GM23338 (cell line): ENCODE measurements around the gene RTL10. TPM values are rescaled to one million over a fixed set of nuclear protein-coding genes. Genes with fewer than 3 reads are reported as not detected.

Experiments used
- ATAC-seq: fragments of 200-7000 bp; cut with Tn5 transposase; 3 replicates; pipeline ENCODE4 v1.9.1; 2020
- DNase-seq: peaks from one replicate; pipeline ENCODE4 v3.0.0-alpha.2; 2015; ENCODE audit warnings: low spot score
- H2AFZ ChIP-seq: fragments of 200-600 bp; sonication (generic); 2 replicates; pipeline ENCODE4 v1.8.0; 2016; ENCODE audit warnings: antibody characterized with exemption, mild to moderate bottlenecking, moderate library complexity
- H3F3A ChIP-seq: fragments of 200-600 bp; sonication (generic); replicated peaks from 2 replicates; pipeline ENCODE4 v1.8.0; 2017; ENCODE audit warnings: antibody characterized with exemption, mixed run types, low read depth
- H3K27ac ChIP-seq: fragments of 200-600 bp; sonication (generic); 2 replicates; pipeline ENCODE4 v1.6.1; 2016; ENCODE audit warnings: low read depth
- H3K27me3 ChIP-seq: fragments of 200-600 bp; sonication (generic); 2 replicates; pipeline ENCODE4 v1.8.0; 2016; ENCODE audit warnings: mild to moderate bottlenecking, mixed run types, moderate library complexity; ENCODE audit not compliant: insufficient read depth
- H3K36me3 ChIP-seq: fragments of 200-600 bp; sonication (generic); 2 replicates; pipeline ENCODE4 v1.8.0; 2016; ENCODE audit warnings: mild to moderate bottlenecking; ENCODE audit not compliant: insufficient read depth
- H3K4me1 ChIP-seq: fragments of 200-600 bp; sonication (generic); 2 replicates; pipeline ENCODE4 v1.8.0; 2016; ENCODE audit warnings: mild to moderate bottlenecking, moderate library complexity; ENCODE audit not compliant: insufficient read depth
- H3K4me2 ChIP-seq: fragments of 200-600 bp; sonication (generic); 2 replicates; pipeline ENCODE4 v1.7.1; 2017; ENCODE audit warnings: mixed run types
- H3K4me3 ChIP-seq: fragments of 200-600 bp; sonication (generic); 2 replicates; pipeline ENCODE4 v1.6.1; 2016; ENCODE audit warnings: mixed run types
- H3K79me2 ChIP-seq: fragments of 200-600 bp; sonication (generic); replicated peaks from 2 replicates; pipeline ENCODE4 v1.8.0; 2017; ENCODE audit warnings: mild to moderate bottlenecking; ENCODE audit not compliant: insufficient read depth
- H3K9me2 ChIP-seq: fragments of 200-600 bp; sonication (generic); 2 replicates; pipeline ENCODE4 v1.8.0; 2017; ENCODE audit not compliant: insufficient read depth
- H4K20me1 ChIP-seq: fragments of 200-600 bp; sonication (generic); replicated peaks from 2 replicates; pipeline ENCODE4 v1.8.0; 2017; ENCODE audit warnings: mild to moderate bottlenecking; ENCODE audit not compliant: insufficient read depth
- H3K27ac Mint-ChIP-seq: 2 replicates; pipeline ENCODE4 v1.8.0; 2020; ENCODE audit warnings: inconsistent platforms, mild to moderate bottlenecking, moderate library complexity, mixed read lengths
- H3K27me3 Mint-ChIP-seq: 3 replicates; pipeline ENCODE4 v1.8.0; 2022; ENCODE audit warnings: low read depth, mild to moderate bottlenecking, moderate library complexity, mixed read lengths, inconsistent platforms; ENCODE audit not compliant: insufficient read depth, poor library complexity
- H3K36me3 Mint-ChIP-seq: 3 replicates; pipeline ENCODE4 v1.8.0; 2021; ENCODE audit warnings: low read depth, mild to moderate bottlenecking, inconsistent platforms, moderate library complexity, mixed read lengths
- H3K4me1 Mint-ChIP-seq: 3 replicates; pipeline ENCODE4 v1.8.0; 2020; ENCODE audit warnings: mild to moderate bottlenecking, inconsistent platforms, mixed read lengths
- H3K4me3 Mint-ChIP-seq: 3 replicates; pipeline ENCODE4 v1.8.0; 2021; ENCODE audit warnings: moderate library complexity, mild to moderate bottlenecking, inconsistent platforms, mixed read lengths
- H3K9me3 Mint-ChIP-seq: 3 replicates; pipeline ENCODE4 v1.8.0; 2020; ENCODE audit warnings: moderate library complexity, mild to moderate bottlenecking, inconsistent platforms, mixed read lengths
- CREB1 ChIP-seq: fragments of 250-450 bp; sonication (Bioruptor Pico); IDR thresholded peaks from 2 replicates; pipeline ENCODE4 v1.5.0; 2020; ENCODE audit warnings: low read depth, mild to moderate bottlenecking, moderate library complexity
- EZH2 ChIP-seq: fragments of 200-600 bp; sonication (generic); IDR thresholded peaks from one replicate; pipeline ENCODE4 v1.8.0; 2017; ENCODE audit warnings: antibody characterized with exemption, mild to moderate bottlenecking, low read depth; ENCODE audit not compliant: unreplicated experiment
- EZH2phosphoT487 ChIP-seq: fragments of 200-600 bp; sonication (generic); IDR thresholded peaks from one replicate; pipeline ENCODE4 v1.8.1; 2018; ENCODE audit warnings: antibody characterized with exemption; ENCODE audit not compliant: unreplicated experiment
- JUNB ChIP-seq: IDR thresholded peaks from one replicate; pipeline ENCODE4 v1.6.1; 2016; ENCODE audit warnings: antibody characterized with exemption; ENCODE audit not compliant: unreplicated experiment
- NANOG ChIP-seq: IDR thresholded peaks from 2 replicates; pipeline ENCODE4 v1.6.1; 2016; ENCODE audit warnings: antibody characterized with exemption, borderline replicate concordance
- POLR2AphosphoS5 ChIP-seq: IDR thresholded peaks from 2 replicates; pipeline ENCODE4 v1.6.1; 2016; ENCODE audit warnings: antibody characterized with exemption, low read depth
- STAT1 ChIP-seq: IDR thresholded peaks from one replicate; pipeline ENCODE4 v1.6.1; 2016; ENCODE audit warnings: antibody characterized with exemption; ENCODE audit not compliant: unreplicated experiment
- ZNF114 ChIP-seq: fragments of 250-450 bp; sonication (Bioruptor Pico); IDR thresholded peaks from 2 replicates; pipeline ENCODE4 v1.5.0; 2020; ENCODE audit warnings: mild to moderate bottlenecking, moderate library complexity
- ZNF331 ChIP-seq: fragments of 250-450 bp; sonication (Bioruptor Pico); IDR thresholded peaks from 2 replicates; pipeline ENCODE4 v1.5.0; 2020; ENCODE audit warnings: low read depth, mild to moderate bottlenecking, moderate library complexity
- polyA plus RNA-seq: library from polyadenylated mRNA; unstranded; fragments of >200 nt; fragmentation: Nextera tagmentation; extraction: Ambion mirVana; gene quantifications from 2 replicates; pipeline ENCODE4 v1.2.1, GENCODE V29; 2016
- total RNA-seq: library from RNA; depleted of rRNA; stranded (reverse); fragments of >200 nt; shearing (Covaris generic); gene quantifications from 2 replicates; pipeline ENCODE4 v1.2.3, GENCODE V29; 2014
- TF ChIP-seq, protein P1 (sequence below): IDR thresholded peaks from one replicate; pipeline ENCODE4 v1.6.1; 2018; ENCODE audit warnings: antibody characterized with exemption; ENCODE audit not compliant: unreplicated experiment
- TF ChIP-seq, protein P2 (sequence below): fragments of 250-450 bp; sonication (Bioruptor Pico); IDR thresholded peaks from 2 replicates; pipeline ENCODE4 v1.5.0; 2020; ENCODE audit warnings: mild to moderate bottlenecking, moderate library complexity
- TF ChIP-seq, protein P3 (sequence below): IDR thresholded peaks from 2 replicates; pipeline ENCODE4 v1.6.1; 2016; ENCODE audit warnings: antibody characterized with exemption
- TF ChIP-seq, protein P4 (sequence below), 2 experiments: fragments of 200-600 bp in 1 of 2; sonication (generic) in 1 of 2; conservative IDR thresholded peaks; 2 replicates each; pipeline versions ENCODE4 v1.5.1 to v1.6.1; 2016 to 2017; ENCODE audit warnings: antibody characterized with exemption in 2 of 2, low read depth in 2 of 2, mild to moderate bottlenecking in 2 of 2, moderate library complexity in 1 of 2

Gene RTL10
- total and polyA plus RNA-seq, 2 experiments from 2014 or later = 9.4 to 17.4 TPM

DNA sequence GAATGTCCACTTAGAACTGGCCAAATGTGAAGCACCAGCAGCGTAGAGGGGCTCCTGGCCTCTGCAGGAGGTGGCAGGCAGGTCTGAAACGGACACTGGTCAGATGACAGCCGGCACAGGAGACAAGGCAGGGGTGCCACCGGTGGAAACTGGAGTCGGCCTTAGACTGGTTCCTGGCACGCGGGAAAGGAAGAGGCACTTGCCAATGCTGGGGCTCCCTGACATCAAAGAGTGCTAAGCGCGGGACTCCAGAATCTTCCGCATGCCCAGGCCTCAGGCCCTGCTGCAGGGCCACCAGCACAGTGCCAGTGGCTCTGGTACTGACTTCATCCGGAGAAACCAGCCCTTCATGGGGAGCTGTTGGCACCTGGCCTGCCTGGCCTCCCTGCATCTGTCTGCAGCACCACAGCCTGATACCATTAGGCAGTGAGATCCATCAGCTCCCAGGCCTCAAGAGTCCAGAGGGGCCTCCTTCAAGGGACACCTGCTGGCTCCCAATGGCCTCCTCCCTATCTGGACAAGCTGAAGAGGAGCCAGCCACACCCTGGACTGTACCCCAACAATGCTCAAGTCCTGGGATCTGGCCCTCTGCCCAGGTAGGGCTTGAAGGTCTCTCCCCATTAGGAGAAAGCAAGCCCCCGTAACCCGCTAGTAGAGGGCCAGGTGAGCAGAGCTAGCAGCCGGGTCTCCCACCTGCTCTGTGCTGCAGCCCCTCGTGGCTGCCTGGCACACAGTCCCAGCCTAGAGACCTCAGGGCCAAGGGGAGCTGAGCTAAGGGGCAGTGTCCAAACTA, 29.7 kb upstream of the RTL10 start:
- Mint-ChIP-seq H3K36me3 (no peaks in the 10 kb centered on the region; the same call in 2 of the 3 replicates), H3K4me1 (peaks cover 26% of the 10 kb centered on the region), H3K4me3 (no peak overlapping the region), H3K9me3 (no peaks in the 10 kb centered on the region), H3K27me3 (peaks cover 18% of the 10 kb centered on the region), H3K27ac (no peak overlapping the region)
- Histone ChIP-seq H2AFZ (no peak overlapping the region), H3K4me2 (no peak overlapping the region), H3F3A (peaks cover 4% of the 10 kb centered on the region), H3K27me3 (no peaks in the 10 kb centered on the region), H3K4me1 (peaks cover 18% of the 10 kb centered on the region), H3K27ac (no peak overlapping the region), H3K36me3 (no peaks in the 10 kb centered on the region), H4K20me1 (no peaks in the 10 kb centered on the region), H3K79me2 (no peaks in the 10 kb centered on the region), H3K9me2 (no peaks in the 10 kb centered on the region), H3K4me3 (no peak overlapping the region)
- TF ChIP-seq EZH2phosphoT487 (no peak), ZNF114 (CRISPR knock-in tag) (no peak), EZH2 (no peak), ZNF331 (no peak), STAT1 (no peak), POLR2AphosphoS5 (no peak), CREB1 (CRISPR knock-in tag) (no peak), JUNB (no peak), NANOG (no peak)
- TF ChIP-seq, protein P1, sequence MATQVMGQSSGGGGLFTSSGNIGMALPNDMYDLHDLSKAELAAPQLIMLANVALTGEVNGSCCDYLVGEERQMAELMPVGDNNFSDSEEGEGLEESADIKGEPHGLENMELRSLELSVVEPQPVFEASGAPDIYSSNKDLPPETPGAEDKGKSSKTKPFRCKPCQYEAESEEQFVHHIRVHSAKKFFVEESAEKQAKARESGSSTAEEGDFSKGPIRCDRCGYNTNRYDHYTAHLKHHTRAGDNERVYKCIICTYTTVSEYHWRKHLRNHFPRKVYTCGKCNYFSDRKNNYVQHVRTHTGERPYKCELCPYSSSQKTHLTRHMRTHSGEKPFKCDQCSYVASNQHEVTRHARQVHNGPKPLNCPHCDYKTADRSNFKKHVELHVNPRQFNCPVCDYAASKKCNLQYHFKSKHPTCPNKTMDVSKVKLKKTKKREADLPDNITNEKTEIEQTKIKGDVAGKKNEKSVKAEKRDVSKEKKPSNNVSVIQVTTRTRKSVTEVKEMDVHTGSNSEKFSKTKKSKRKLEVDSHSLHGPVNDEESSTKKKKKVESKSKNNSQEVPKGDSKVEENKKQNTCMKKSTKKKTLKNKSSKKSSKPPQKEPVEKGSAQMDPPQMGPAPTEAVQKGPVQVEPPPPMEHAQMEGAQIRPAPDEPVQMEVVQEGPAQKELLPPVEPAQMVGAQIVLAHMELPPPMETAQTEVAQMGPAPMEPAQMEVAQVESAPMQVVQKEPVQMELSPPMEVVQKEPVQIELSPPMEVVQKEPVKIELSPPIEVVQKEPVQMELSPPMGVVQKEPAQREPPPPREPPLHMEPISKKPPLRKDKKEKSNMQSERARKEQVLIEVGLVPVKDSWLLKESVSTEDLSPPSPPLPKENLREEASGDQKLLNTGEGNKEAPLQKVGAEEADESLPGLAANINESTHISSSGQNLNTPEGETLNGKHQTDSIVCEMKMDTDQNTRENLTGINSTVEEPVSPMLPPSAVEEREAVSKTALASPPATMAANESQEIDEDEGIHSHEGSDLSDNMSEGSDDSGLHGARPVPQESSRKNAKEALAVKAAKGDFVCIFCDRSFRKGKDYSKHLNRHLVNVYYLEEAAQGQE = no peak
- TF ChIP-seq, protein P2, sequence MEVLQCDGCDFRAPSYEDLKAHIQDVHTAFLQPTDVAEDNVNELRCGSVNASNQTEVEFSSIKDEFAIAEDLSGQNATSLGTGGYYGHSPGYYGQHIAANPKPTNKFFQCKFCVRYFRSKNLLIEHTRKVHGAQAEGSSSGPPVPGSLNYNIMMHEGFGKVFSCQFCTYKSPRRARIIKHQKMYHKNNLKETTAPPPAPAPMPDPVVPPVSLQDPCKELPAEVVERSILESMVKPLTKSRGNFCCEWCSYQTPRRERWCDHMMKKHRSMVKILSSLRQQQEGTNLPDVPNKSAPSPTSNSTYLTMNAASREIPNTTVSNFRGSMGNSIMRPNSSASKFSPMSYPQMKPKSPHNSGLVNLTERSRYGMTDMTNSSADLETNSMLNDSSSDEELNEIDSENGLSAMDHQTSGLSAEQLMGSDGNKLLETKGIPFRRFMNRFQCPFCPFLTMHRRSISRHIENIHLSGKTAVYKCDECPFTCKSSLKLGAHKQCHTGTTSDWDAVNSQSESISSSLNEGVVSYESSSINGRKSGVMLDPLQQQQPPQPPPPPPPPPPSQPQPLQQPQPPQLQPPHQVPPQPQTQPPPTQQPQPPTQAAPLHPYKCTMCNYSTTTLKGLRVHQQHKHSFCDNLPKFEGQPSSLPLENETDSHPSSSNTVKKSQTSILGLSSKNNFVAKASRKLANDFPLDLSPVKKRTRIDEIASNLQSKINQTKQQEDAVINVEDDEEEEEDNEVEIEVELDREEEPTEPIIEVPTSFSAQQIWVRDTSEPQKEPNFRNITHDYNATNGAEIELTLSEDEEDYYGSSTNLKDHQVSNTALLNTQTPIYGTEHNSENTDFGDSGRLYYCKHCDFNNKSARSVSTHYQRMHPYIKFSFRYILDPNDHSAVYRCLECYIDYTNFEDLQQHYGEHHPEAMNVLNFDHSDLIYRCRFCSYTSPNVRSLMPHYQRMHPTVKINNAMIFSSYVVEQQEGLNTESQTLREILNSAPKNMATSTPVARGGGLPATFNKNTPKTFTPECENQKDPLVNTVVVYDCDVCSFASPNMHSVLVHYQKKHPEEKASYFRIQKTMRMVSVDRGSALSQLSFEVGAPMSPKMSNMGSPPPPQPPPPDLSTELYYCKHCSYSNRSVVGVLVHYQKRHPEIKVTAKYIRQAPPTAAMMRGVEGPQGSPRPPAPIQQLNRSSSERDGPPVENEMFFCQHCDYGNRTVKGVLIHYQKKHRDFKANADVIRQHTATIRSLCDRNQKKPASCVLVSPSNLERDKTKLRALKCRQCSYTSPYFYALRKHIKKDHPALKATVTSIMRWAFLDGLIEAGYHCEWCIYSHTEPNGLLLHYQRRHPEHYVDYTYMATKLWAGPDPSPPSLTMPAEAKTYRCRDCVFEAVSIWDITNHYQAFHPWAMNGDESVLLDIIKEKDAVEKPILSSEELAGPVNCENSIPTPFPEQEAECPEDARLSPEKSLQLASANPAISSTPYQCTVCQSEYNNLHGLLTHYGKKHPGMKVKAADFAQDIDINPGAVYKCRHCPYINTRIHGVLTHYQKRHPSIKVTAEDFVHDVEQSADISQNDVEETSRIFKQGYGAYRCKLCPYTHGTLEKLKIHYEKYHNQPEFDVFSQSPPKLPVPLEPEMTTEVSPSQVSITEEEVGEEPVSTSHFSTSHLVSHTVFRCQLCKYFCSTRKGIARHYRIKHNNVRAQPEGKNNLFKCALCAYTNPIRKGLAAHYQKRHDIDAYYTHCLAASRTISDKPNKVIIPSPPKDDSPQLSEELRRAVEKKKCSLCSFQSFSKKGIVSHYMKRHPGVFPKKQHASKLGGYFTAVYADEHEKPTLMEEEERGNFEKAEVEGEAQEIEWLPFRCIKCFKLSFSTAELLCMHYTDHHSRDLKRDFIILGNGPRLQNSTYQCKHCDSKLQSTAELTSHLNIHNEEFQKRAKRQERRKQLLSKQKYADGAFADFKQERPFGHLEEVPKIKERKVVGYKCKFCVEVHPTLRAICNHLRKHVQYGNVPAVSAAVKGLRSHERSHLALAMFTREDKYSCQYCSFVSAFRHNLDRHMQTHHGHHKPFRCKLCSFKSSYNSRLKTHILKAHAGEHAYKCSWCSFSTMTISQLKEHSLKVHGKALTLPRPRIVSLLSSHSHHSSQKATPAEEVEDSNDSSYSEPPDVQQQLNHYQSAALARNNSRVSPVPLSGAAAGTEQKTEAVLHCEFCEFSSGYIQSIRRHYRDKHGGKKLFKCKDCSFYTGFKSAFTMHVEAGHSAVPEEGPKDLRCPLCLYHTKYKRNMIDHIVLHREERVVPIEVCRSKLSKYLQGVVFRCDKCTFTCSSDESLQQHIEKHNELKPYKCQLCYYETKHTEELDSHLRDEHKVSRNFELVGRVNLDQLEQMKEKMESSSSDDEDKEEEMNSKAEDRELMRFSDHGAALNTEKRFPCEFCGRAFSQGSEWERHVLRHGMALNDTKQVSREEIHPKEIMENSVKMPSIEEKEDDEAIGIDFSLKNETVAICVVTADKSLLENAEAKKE (CRISPR knock-in tag) = no peak
- TF ChIP-seq, protein P3, sequence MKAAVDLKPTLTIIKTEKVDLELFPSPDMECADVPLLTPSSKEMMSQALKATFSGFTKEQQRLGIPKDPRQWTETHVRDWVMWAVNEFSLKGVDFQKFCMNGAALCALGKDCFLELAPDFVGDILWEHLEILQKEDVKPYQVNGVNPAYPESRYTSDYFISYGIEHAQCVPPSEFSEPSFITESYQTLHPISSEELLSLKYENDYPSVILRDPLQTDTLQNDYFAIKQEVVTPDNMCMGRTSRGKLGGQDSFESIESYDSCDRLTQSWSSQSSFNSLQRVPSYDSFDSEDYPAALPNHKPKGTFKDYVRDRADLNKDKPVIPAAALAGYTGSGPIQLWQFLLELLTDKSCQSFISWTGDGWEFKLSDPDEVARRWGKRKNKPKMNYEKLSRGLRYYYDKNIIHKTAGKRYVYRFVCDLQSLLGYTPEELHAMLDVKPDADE = no peak
- TF ChIP-seq, protein P4, sequence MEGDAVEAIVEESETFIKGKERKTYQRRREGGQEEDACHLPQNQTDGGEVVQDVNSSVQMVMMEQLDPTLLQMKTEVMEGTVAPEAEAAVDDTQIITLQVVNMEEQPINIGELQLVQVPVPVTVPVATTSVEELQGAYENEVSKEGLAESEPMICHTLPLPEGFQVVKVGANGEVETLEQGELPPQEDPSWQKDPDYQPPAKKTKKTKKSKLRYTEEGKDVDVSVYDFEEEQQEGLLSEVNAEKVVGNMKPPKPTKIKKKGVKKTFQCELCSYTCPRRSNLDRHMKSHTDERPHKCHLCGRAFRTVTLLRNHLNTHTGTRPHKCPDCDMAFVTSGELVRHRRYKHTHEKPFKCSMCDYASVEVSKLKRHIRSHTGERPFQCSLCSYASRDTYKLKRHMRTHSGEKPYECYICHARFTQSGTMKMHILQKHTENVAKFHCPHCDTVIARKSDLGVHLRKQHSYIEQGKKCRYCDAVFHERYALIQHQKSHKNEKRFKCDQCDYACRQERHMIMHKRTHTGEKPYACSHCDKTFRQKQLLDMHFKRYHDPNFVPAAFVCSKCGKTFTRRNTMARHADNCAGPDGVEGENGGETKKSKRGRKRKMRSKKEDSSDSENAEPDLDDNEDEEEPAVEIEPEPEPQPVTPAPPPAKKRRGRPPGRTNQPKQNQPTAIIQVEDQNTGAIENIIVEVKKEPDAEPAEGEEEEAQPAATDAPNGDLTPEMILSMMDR (conservative IDR thresholded peaks at IDR 0.05; ENCODE audit: low read depth in 2 of 2) = no peak
- DNase-seq (no peak), ATAC-seq (no peak)
